ENCODE results near the gene DIS3L2.
"Not testable (repeated sequence)": the region's sequence is repeated elsewhere in the genome, so short reads cannot be mapped to it uniquely, and the experiment has no call there.

The DIS3L2 gene

GRCh38 chr2:231928901-231929725 lies 32.4 kb upstream of the DIS3L2 start:
- DNase-seq: no peak

- peak in 1 of 2 donors; percentile 10 for DNase-seq
Observed at GRCh38 chr2:231929961-231930592, 31.4 kb upstream of the DIS3L2 start.

GRCh38 chr2:231930593-231931281 lies 30.8 kb upstream of the DIS3L2 start:
- DNase-seq: no peak

- DNase-seq: no peak
Observed at GRCh38 chr2:231931481-231931915, 30.0 kb upstream of the DIS3L2 start.

- no peak for DNase-seq
Observed at GRCh38 chr2:231932711-231932970, 28.9 kb upstream of the DIS3L2 start.

- DNase-seq: no peak
Observed at GRCh38 chr2:231932985-231933915, 28.3 kb upstream of the DIS3L2 start.

- DNase-seq: no peak
Observed at GRCh38 chr2:231933916-231934401, 27.6 kb upstream of the DIS3L2 start.

GRCh38 chr2:231934441-231935206 lies 26.9 kb upstream of the DIS3L2 start:
- DNase-seq: no peak

DNA sequence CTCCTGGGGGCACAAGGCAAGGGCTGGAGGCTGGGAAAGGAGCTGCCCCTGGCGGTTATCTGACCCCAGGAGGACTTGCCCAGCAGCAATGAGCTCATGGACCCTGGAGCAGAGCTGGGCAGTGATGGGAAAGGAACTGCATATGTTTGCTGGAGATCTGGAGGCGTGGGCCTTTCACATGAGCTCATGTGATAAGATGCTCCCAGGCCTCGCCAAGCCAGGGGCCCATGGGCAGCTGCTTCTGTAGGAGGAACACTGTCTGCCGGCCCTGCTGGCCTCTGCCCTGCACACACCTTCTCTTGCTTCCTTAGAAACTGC lies 26.3 kb upstream of the DIS3L2 start:
- no peak for DNase-seq

- no peak for DNase-seq
Observed at GRCh38 chr2:231935815-231936214, 25.7 kb upstream of the DIS3L2 start.

GRCh38 chr2:231936491-231936890 lies 25.0 kb upstream of the DIS3L2 start:
- no peak for DNase-seq

DNA sequence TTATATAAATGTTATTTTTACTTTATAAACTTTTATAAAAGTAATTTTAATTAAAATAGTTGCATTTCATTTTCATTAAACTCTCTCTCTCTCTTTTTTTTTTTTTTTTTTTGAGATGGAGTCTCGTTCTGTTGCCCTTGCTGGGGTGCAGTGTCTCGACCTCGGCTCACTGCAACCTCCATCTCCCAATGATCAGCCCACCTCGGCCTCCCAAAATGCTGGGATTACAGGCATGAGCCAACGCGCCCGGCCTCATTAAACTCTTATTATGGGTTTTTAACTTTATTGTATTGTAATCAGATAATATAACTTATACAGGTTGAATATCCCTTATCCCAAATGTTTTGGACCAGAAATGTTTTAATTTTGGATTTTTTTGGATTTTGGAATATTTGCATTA lies 24.5 kb upstream of the DIS3L2 start:
- no peak for DNase-seq

DNA sequence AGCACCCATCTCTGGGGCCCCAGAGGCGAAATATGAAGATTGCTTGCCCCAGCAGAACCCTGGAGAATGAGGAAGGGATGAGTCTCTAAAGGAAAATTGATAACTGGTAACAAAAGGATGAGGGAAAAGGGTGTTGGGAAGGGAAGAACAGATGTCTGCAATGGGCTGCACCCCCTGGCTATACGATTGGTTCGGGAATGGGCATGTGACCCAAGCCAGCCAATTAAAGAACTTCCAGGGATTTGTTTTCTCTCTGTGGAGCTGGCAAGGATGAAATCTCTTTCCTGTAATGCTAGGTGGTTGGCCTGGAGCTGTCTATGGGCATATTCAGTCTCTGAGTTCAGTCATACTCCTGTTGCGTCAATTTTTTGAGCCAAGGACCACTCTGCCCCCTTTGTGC lies 22.5 kb upstream of the DIS3L2 start:
- no peak for DNase-seq

- DNase-seq: no peak
Observed at GRCh38 chr2:231940795-231941194, 20.7 kb upstream of the DIS3L2 start.

DNA sequence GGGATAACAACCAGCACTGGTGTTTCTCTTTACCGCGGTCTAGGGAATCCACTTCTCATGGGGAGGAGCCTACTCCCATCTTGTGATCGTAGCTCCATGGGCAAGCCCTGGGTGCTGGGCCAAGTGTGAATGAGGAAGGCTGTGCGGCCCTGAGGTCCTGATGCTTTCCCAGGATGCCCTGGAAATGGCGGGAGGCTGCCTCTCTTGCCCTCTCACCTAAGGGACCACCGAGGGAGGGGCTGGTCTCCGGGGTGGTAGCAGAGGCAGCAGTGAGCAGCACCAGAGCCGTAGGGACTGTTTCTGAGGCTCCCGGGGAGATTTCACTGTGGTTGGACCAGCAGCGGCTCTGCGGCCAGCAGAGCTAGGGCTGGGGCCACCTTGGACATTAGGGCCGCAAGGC lies 19.8 kb upstream of the DIS3L2 start:
- DNase-seq: no peak

DNA sequence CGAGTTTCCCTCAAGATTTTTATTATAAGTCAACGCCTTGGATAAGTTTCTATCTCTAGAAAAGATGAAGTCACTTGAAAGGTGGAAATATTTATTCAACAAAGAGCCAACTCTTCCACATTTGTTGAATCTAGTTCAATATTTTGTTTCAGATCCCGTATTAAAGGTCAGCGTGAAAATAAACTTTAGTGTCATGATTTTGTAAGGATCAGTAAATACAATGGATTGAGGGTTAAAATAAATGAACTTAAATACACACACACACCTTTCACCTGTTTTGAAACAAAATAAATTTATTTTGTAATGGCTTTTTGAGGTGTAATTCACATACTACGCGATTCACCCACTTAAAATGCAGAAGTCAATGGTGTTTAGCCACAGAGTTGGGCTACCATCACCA lies 19.3 kb upstream of the DIS3L2 start:
- DNase-seq: no peak

- no peak for DNase-seq
Observed at GRCh38 chr2:231946241-231946814, 15.2 kb upstream of the DIS3L2 start.

GRCh38 chr2:231947112-231947511 lies 14.4 kb upstream of the DIS3L2 start:
- not testable (repeated sequence) for DNase-seq

- no peak for DNase-seq
Observed at GRCh38 chr2:231947694-231948093, 13.8 kb upstream of the DIS3L2 start.

DNA sequence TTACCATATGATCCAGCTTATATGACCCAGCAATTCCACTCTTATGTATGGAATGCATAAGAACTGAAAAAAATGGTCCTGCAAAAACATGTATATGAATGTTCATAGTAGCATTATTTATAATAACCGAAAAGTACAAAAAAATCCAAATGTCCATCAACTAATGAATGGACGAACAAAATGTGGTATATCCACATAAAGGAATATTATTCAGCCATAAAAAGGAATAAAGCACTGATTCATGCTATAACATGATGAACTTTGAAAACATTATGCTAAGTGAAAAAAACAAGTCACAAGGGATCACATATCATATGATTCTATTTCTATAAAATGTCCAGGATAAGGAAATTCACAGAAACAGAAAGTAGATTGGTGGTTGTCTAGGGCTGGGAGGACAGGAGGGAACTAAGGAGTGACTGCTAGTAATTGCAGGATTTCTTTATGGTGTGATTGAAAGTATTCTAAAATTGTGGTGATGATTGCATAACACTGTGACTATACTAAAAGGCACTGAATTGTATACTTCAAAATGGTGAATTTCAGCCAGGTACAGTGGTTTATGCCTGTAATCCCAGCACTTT lies 10.0 kb upstream of the DIS3L2 start:
- DNase-seq: no peak

GRCh38 chr2:231955758-231956472 lies 5.6 kb upstream of the DIS3L2 start:
- no peak for DNase-seq
